ENCODE measurements around the gene MTMR2. TPM values are rescaled to one million over a fixed set of nuclear protein-coding genes. Genes with fewer than 3 reads are reported as not detected.
A peak's percentile ranks its signal among the peaks of the same experiment; 100 is the strongest.

Gene MTMR2
- total and polyA plus RNA-seq, 2 donors (not counting 3 experiments of a cell fraction or from before 2014, with no cell fraction given), result 19.5 to 49.5 TPM

DNA sequence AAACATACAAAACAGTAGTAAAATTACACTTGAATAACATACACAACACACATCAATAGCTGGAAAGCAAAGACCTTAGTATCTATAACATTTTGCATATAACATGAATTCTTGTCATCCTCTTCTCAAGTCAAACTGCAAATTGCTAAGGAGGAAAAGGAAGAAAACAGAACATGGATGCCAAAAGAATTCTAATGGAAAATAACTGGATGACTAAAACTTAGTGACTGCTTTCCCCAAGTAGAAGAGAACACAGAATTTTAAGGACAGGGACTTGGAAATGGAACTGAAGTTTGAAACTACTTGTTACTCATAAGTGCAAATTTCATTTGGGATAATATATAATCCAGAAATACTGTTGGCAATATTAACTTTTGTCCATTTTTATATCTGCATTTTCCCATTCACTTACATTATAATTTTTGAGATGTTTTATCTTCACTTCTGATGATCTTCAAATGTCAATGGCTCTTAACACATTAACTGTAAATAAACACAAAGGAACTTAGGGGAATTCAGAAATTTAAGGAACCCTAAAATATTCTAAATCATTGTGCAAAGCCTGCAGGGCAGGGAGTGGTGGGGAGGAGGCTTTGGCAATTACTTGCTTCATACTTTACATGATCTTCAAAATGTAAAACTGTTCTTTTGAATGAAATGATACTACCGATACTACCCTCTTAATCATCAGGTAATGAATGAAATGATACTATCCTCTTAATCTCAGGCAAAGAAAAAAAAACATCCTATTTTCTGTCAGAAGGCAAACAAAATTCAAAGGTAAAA lies 9.9 kb downstream of the MTMR2 start:
- H3K4me2 ChIP-seq (ENCODE audit: insufficient read depth, low read length), result no peak overlapping the region

More for the DNA sequence above, 9.9 kb downstream of the MTMR2 start:
- POLR2A ChIA-PET, result no interaction called here
- DNase-seq (ENCODE audit: low read depth, low spot score), result peak; percentile 27
- no peaks in the 10 kb centered on the region for H4K20me1 ChIP-seq (replicated peaks; ENCODE audit: control insufficient read depth, extremely low read depth, insufficient read depth, low read length)
- no peak overlapping the region for H3K4me3 ChIP-seq (replicated peaks in 1 of 3; ENCODE audit: insufficient read depth in 1 of 3, low read depth in 1 of 3, low read length in 3 of 3)
- H3K4me1 ChIP-seq (ENCODE audit: control insufficient read depth, extremely low read depth, insufficient read depth, low read length), result peaks cover 37% of the 10 kb centered on the region
- H3K36me3 ChIP-seq (ENCODE audit: control insufficient read depth in 2 of 2, extremely low read depth in 1 of 2, insufficient read depth in 2 of 2, low read length in 2 of 2), result no peaks in the 10 kb centered on the region
- no peak overlapping the region for H3K27ac ChIP-seq (ENCODE audit: insufficient read depth, low read depth, low read length)
- no peak overlapping the region for H2AFZ ChIP-seq (ENCODE audit: low read depth, low read length)
- FAIRE-seq, result no peak
- no peaks in the 10 kb centered on the region for H3K9me1 ChIP-seq (replicated peaks; ENCODE audit: control insufficient read depth, extremely low read depth, insufficient read depth, low read length)
- dilution Hi-C loops (cut with MboI; ENCODE audit: extremely low pct_ligation_motif_present, low sequenced_read_pairs) (no loop called here), intact Hi-C loops (cut with micrococcal nuclease) (no loop called here)
- no peaks in the 10 kb centered on the region for H3K27me3 ChIP-seq (ENCODE audit: control insufficient read depth in 2 of 2, insufficient read depth in 2 of 2, low read length in 2 of 2)
- H3K9ac ChIP-seq (replicated peaks; ENCODE audit: extremely low read depth, insufficient read depth, low read length), result no peak overlapping the region
- no peak for TF ChIP-seq GATA2 (IDR thresholded peaks at IDR 0.05; ENCODE audit: insufficient read depth, insufficient read length, low read depth, low read length)
- TF ChIP-seq MYC (IDR thresholded peaks at IDR 0.05; ENCODE audit: low read depth, low read length), result no peak
- TF ChIP-seq EZH2 (IDR thresholded peaks at IDR 0.05; ENCODE audit: borderline replicate concordance, low read depth, low read length, severe bottlenecking), result no peak
- TF ChIP-seq POLR2A (IDR thresholded peaks at IDR 0.05; ENCODE audit: low read depth, low read length), result no peak
- TF ChIP-seq JUN (IDR thresholded peaks at IDR 0.05; ENCODE audit: borderline replicate concordance, insufficient read depth, insufficient read length, low read depth), result no peak
- TF ChIP-seq, protein P1, sequence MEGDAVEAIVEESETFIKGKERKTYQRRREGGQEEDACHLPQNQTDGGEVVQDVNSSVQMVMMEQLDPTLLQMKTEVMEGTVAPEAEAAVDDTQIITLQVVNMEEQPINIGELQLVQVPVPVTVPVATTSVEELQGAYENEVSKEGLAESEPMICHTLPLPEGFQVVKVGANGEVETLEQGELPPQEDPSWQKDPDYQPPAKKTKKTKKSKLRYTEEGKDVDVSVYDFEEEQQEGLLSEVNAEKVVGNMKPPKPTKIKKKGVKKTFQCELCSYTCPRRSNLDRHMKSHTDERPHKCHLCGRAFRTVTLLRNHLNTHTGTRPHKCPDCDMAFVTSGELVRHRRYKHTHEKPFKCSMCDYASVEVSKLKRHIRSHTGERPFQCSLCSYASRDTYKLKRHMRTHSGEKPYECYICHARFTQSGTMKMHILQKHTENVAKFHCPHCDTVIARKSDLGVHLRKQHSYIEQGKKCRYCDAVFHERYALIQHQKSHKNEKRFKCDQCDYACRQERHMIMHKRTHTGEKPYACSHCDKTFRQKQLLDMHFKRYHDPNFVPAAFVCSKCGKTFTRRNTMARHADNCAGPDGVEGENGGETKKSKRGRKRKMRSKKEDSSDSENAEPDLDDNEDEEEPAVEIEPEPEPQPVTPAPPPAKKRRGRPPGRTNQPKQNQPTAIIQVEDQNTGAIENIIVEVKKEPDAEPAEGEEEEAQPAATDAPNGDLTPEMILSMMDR (IDR thresholded peaks at IDR 0.05; ENCODE audit: extremely low read depth in 1 of 2, insufficient read depth in 1 of 2, low read depth in 1 of 2, low read length in 2 of 2), result no peak
- TF ChIP-seq, protein P2, sequence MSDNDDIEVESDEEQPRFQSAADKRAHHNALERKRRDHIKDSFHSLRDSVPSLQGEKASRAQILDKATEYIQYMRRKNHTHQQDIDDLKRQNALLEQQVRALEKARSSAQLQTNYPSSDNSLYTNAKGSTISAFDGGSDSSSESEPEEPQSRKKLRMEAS (IDR thresholded peaks at IDR 0.05; ENCODE audit: insufficient read depth, insufficient read length), result no peak
- TF ChIP-seq POLR2AphosphoS5 (IDR thresholded peaks at IDR 0.05; ENCODE audit: insufficient read depth, low read depth, low read length), result no peak
- TF ChIP-seq FOS (IDR thresholded peaks at IDR 0.05; ENCODE audit: borderline replicate concordance, insufficient read depth, low read length), result no peak
- H3K9me3 ChIP-seq (replicated peaks; ENCODE audit: control insufficient read depth, insufficient read depth, low read length), result no peaks in the 10 kb centered on the region
- no TSS peak for BruUV-seq (replicated peaks)
- peaks cover 74% of the 10 kb centered on the region for H3K79me2 ChIP-seq (ENCODE audit: control insufficient read depth, insufficient read depth, low read length)
- CTCF ChIA-PET, result interaction anchor here (1.6 kb wide), 1 partner anchor 65 kb away, joined by 3 read pairs; no protein-coding TSS in a partner anchor

All from endothelial cell of umbilical vein (primary cell).